Neural progenitor cell (in vitro differentiated cells): ENCODE measurements around the gene TGFBR3. TPM values are rescaled to one million over a fixed set of nuclear protein-coding genes. Genes with fewer than 3 reads are reported as not detected.

Experiments used
- DNase-seq: peaks from one replicate; pipeline ENCODE4 v3.0.0-alpha.2; 2016; ENCODE audit warnings: low spot score
- H2AFZ ChIP-seq: fragments of 200-600 bp; sonication (generic); replicated peaks from 2 replicates; pipeline ENCODE4 v1.6.1; 2016; ENCODE audit warnings: antibody characterized with exemption
- H3F3A ChIP-seq: fragments of 200-600 bp; sonication (generic); 2 replicates; pipeline ENCODE4 v1.6.1; 2016; ENCODE audit warnings: antibody characterized with exemption, low read depth
- H3K27ac ChIP-seq: fragments of 200-600 bp; sonication (generic); 2 replicates; pipeline ENCODE4 v1.5.1; 2016; ENCODE audit warnings: mild to moderate bottlenecking
- H3K27me3 ChIP-seq: fragments of 200-600 bp; sonication (generic); 2 replicates; pipeline ENCODE4 v1.6.1; 2016; ENCODE audit warnings: mild to moderate bottlenecking, moderate library complexity
- H3K36me3 ChIP-seq: fragments of 200-600 bp; sonication (generic); 2 replicates; pipeline ENCODE4 v1.5.1; 2016
- H3K4me1 ChIP-seq: fragments of 200-600 bp; sonication (generic); 2 replicates; pipeline ENCODE4 v1.6.1; 2016; ENCODE audit warnings: mixed run types
- H3K4me2 ChIP-seq: fragments of 200-600 bp; sonication (generic); 2 replicates; pipeline ENCODE4 v1.6.1; 2016
- H3K4me3 ChIP-seq: fragments of 200-600 bp; sonication (generic); 2 replicates; pipeline ENCODE4 v1.5.1; 2016
- H3K79me2 ChIP-seq: fragments of 200-600 bp; sonication (generic); 2 replicates; pipeline ENCODE4 v1.6.1; 2016; ENCODE audit warnings: low read depth
- H3K9ac ChIP-seq: fragments of 200-600 bp; sonication (generic); 2 replicates; pipeline ENCODE4 v1.6.1; 2016
- H3K9me3 ChIP-seq: fragments of 200-600 bp; sonication (generic); 2 replicates; pipeline ENCODE4 v1.5.1; 2016; ENCODE audit warnings: low read depth
- H4K20me1 ChIP-seq: fragments of 200-600 bp; sonication (generic); 2 replicates; pipeline ENCODE4 v1.6.1; 2016; ENCODE audit warnings: low read depth
- H3K27ac Mint-ChIP-seq: 3 replicates; pipeline ENCODE4 v1.8.0; 2021; ENCODE audit warnings: mixed read lengths
- H3K27me3 Mint-ChIP-seq: 2 replicates; pipeline ENCODE4 v1.8.0; 2022; ENCODE audit warnings: low read depth, mild to moderate bottlenecking, inconsistent platforms, moderate library complexity, mixed read lengths; ENCODE audit not compliant: insufficient read depth
- H3K36me3 Mint-ChIP-seq: 3 replicates; pipeline ENCODE4 v1.8.0; 2021; ENCODE audit warnings: mixed read lengths
- H3K4me1 Mint-ChIP-seq: 3 replicates; pipeline ENCODE4 v1.8.0; 2021; ENCODE audit warnings: mixed read lengths
- H3K4me3 Mint-ChIP-seq: 3 replicates; pipeline ENCODE4 v1.8.0; 2021; ENCODE audit warnings: mild to moderate bottlenecking, moderate library complexity, mixed read lengths
- H3K9me3 Mint-ChIP-seq: 3 replicates; pipeline ENCODE4 v1.8.0; 2020; ENCODE audit warnings: mixed read lengths
- CTCF ChIP-seq: fragments of 200-600 bp; sonication (generic); IDR thresholded peaks from 2 replicates; pipeline ENCODE4 v1.5.1; 2017; ENCODE audit warnings: antibody characterized with exemption, mild to moderate bottlenecking
- EZH2 ChIP-seq: fragments of 200-600 bp; sonication (generic); IDR thresholded peaks from 2 replicates; pipeline ENCODE4 v1.6.1; 2017; ENCODE audit warnings: antibody characterized with exemption, mild to moderate bottlenecking, moderate library complexity
- EZH2phosphoT487 ChIP-seq: fragments of 200-600 bp; sonication (generic); IDR thresholded peaks from 2 replicates; pipeline ENCODE4 v1.6.1; 2017; ENCODE audit warnings: antibody characterized with exemption
- small RNA-seq: library from RNA; depleted of rRNA; stranded (forward); fragments of <200 nt; gene quantifications from one replicate; pipeline ENCODE3, GENCODE V24; 2015
- total RNA-seq: library from RNA; depleted of rRNA; stranded (reverse); fragments of >200 nt; gene quantifications from 2 replicates; pipeline ENCODE4 v1.2.3, GENCODE V29; 2015; ENCODE audit warnings: low replicate concordance

The TGFBR3 gene
- total RNA-seq, 1 donor from 2014 or later, result 11.8 TPM

- no peak for DNase-seq
- Histone ChIP-seq H3K4me3 (no peak overlapping the region), H3K36me3 (no peaks in the 10 kb centered on the region), H3K27me3 (no peaks in the 10 kb centered on the region), H3K9ac (no peak overlapping the region), H3F3A (peaks cover 16% of the 10 kb centered on the region), H3K4me1 (peaks cover 25% of the 10 kb centered on the region), H3K79me2 (no peaks in the 10 kb centered on the region), H4K20me1 (no peaks in the 10 kb centered on the region), H3K27ac (no peak overlapping the region), H3K4me2 (no peak overlapping the region), H3K9me3 (no peaks in the 10 kb centered on the region), H2AFZ (no peak overlapping the region)
- peaks cover 9% of the 10 kb centered on the region for H3K9me3 Mint-ChIP-seq
- H3K4me3 Mint-ChIP-seq, result no peak overlapping the region
- H3K27me3 Mint-ChIP-seq, result peaks cover 5% of the 10 kb centered on the region
- peaks cover 10% of the 10 kb centered on the region for H3K4me1 Mint-ChIP-seq
- no peak overlapping the region for H3K27ac Mint-ChIP-seq
- no peaks in the 10 kb centered on the region for H3K36me3 Mint-ChIP-seq
- TF ChIP-seq EZH2 (no peak), CTCF (no peak), EZH2phosphoT487 (no peak)
Measured at GRCh38 chr1:91633438-91633837, 252.5 kb downstream of the TGFBR3 start.

GRCh38 chr1:91631718-91632330 is 254.1 kb downstream of the TGFBR3 start:
- H3K27me3 ChIP-seq, result no peaks in the 10 kb centered on the region
- H3K4me1 Mint-ChIP-seq, result peaks cover 12% of the 10 kb centered on the region
- H3K79me2 ChIP-seq, result no peaks in the 10 kb centered on the region
- H3K27ac Mint-ChIP-seq, result peak overlapping the region; percentile 61
- H3K9ac ChIP-seq, result no peak overlapping the region
- no peaks in the 10 kb centered on the region for H4K20me1 ChIP-seq
- H3K4me1 ChIP-seq, result peaks cover 17% of the 10 kb centered on the region
- H3K9me3 Mint-ChIP-seq, result peaks cover 13% of the 10 kb centered on the region
- H3K9me3 ChIP-seq, result no peaks in the 10 kb centered on the region
- peak overlapping the region; percentile 34 for H3K27ac ChIP-seq
- H3K36me3 Mint-ChIP-seq, result no peaks in the 10 kb centered on the region
- no peak overlapping the region for H3K4me3 ChIP-seq
- H3K36me3 ChIP-seq, result no peaks in the 10 kb centered on the region
- peak; percentile 45 for DNase-seq
- H2AFZ ChIP-seq, result no peak overlapping the region
- TF ChIP-seq EZH2 (no peak), EZH2phosphoT487 (no peak), CTCF (no peak)
- peaks cover 3% of the 10 kb centered on the region for H3K27me3 Mint-ChIP-seq
- H3K4me2 ChIP-seq, result no peak overlapping the region
- peak overlapping the region; percentile 19 for H3K4me3 Mint-ChIP-seq
- H3F3A ChIP-seq, result peaks cover 16% of the 10 kb centered on the region

GRCh38 chr1:91630803-91631202 is 255.1 kb downstream of the TGFBR3 start:
- peaks cover 16% of the 10 kb centered on the region for H3K4me1 ChIP-seq
- Mint-ChIP-seq H3K27ac (no peak overlapping the region), H3K9me3 (peaks cover 9% of the 10 kb centered on the region), H3K36me3 (no peaks in the 10 kb centered on the region), H3K4me3 (no peak overlapping the region), H3K27me3 (peaks cover 3% of the 10 kb centered on the region), H3K4me1 (peaks cover 12% of the 10 kb centered on the region)
- H3K79me2 ChIP-seq, result no peaks in the 10 kb centered on the region
- H3F3A ChIP-seq, result peaks cover 16% of the 10 kb centered on the region
- no peaks in the 10 kb centered on the region for H3K27me3 ChIP-seq
- no peak overlapping the region for H3K27ac ChIP-seq
- no peak overlapping the region for H2AFZ ChIP-seq
- H4K20me1 ChIP-seq, result no peaks in the 10 kb centered on the region
- H3K9me3 ChIP-seq, result no peaks in the 10 kb centered on the region
- no peak overlapping the region for H3K4me2 ChIP-seq
- H3K9ac ChIP-seq, result no peak overlapping the region
- no peak overlapping the region for H3K4me3 ChIP-seq
- no peak for DNase-seq
- TF ChIP-seq EZH2, result no peak
- TF ChIP-seq EZH2phosphoT487, result no peak
- no peak for TF ChIP-seq CTCF
- H3K36me3 ChIP-seq, result no peaks in the 10 kb centered on the region

Small RNAs within 50 kb of the gene (small RNA-seq; reads per million reads assigned to genes)
- not detected for gene RN7SL653P

Other genes starting within 250 kb of the TGFBR3 start
- gene BRDT, start 63.2 kb upstream of the TGFBR3 start, total RNA-seq, result not detected in 2 replicates
- 0.53 and 0.62 TPM in 2 replicates for gene EPHX4, start 143.8 kb upstream of the TGFBR3 start, total RNA-seq
- gene SETSIP, start 189.3 kb upstream of the TGFBR3 start, total RNA-seq, result not detected in 2 replicates
- 9.6 and 14.3 TPM in 2 replicates for gene BTBD8, start 194.2 kb upstream of the TGFBR3 start, total RNA-seq